LNCaP clone FGC (cell line): ENCODE measurements around the gene SLC22A25.
A peak's percentile ranks its signal among the peaks of the same experiment; 100 is the strongest.
"Not testable (repeated sequence)": the region's sequence is repeated elsewhere in the genome, so short reads cannot be mapped to it uniquely, and the experiment has no call there.

Experiments
- DNase-seq: peaks from one replicate; pipeline ENCODE4 v3.0.0-alpha.2; 2011; ENCODE audit warnings: low read depth
- H3K4me3 ChIP-seq: 2 replicates; pipeline ENCODE4 v1.5.1; 2011; ENCODE audit warnings: mild to moderate bottlenecking, low read depth, low read length, control low read depth
- TF ChIP-seq, protein P1 (sequence below): IDR thresholded peaks from 2 replicates; pipeline ENCODE4 v1.5.1; 2012; ENCODE audit warnings: mild to moderate bottlenecking; ENCODE audit not compliant: control insufficient read depth, insufficient read depth; ENCODE audit errors: extremely low read depth

Gene SLC22A25

DNA sequence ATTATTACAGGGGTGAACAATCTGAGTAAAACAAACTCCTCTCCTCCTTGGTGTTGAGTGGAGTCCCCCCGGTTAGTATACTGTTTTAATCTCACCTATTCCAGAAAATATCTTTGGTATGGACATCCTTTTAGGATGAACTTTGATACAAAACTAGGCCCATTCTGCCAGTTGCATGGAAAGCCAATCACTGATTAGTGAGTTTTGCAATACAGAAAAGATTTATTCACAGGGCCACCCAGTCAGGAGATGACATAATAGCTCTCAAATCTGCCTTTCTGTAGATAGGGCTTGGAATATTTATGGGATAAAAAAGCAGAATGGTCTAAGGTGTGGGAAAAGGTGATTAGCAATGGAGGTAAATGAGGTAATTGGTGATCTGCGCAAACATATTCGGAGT, 30.3 kb upstream of the SLC22A25 start:
- no peak for DNase-seq
- TF ChIP-seq, protein P1, sequence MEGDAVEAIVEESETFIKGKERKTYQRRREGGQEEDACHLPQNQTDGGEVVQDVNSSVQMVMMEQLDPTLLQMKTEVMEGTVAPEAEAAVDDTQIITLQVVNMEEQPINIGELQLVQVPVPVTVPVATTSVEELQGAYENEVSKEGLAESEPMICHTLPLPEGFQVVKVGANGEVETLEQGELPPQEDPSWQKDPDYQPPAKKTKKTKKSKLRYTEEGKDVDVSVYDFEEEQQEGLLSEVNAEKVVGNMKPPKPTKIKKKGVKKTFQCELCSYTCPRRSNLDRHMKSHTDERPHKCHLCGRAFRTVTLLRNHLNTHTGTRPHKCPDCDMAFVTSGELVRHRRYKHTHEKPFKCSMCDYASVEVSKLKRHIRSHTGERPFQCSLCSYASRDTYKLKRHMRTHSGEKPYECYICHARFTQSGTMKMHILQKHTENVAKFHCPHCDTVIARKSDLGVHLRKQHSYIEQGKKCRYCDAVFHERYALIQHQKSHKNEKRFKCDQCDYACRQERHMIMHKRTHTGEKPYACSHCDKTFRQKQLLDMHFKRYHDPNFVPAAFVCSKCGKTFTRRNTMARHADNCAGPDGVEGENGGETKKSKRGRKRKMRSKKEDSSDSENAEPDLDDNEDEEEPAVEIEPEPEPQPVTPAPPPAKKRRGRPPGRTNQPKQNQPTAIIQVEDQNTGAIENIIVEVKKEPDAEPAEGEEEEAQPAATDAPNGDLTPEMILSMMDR: no peak
- no peak overlapping the region for H3K4me3 ChIP-seq

DNA sequence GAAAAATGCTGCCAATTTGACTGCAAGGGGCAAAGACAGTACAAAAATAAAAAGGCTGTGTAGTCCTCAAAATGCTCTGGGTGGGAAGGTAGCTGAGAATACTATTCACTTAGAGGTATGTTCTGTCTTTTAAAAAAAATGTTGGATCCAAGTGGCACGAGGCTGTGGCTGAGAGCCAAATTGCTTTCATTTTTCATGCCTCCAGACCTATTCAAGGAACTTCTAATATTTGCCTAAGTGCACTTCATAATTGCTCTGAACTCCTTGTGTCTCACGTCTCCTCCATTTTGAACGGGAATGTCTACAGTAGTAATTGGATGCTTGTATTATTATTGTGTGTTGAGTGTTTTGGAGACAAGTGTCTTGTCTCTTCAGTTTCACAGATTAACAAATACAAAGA, 19.1 kb upstream of the SLC22A25 start:
- TF ChIP-seq, protein P1: no peak
- DNase-seq: no peak
- no peak overlapping the region for H3K4me3 ChIP-seq

DNA sequence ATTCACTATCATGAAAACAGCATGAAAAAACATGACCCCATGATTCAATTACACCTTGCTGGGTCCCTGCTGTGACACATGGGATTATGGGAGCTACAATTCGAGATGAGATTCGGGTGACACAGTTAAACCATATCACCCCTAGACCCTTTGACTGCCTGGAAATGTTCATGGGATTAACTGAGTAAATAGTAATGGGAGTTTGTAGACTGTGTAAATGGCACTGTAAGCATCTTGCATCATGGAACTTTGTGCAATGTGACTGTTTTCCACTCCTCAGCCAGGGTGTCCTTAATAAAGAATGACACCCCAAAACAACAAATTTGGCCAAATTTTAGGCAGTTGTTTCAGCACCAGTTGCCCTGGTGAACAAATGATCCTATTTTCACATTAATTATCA, 7.9 kb upstream of the SLC22A25 start:
- TF ChIP-seq, protein P1: no peak
- no peak overlapping the region for H3K4me3 ChIP-seq

DNA sequence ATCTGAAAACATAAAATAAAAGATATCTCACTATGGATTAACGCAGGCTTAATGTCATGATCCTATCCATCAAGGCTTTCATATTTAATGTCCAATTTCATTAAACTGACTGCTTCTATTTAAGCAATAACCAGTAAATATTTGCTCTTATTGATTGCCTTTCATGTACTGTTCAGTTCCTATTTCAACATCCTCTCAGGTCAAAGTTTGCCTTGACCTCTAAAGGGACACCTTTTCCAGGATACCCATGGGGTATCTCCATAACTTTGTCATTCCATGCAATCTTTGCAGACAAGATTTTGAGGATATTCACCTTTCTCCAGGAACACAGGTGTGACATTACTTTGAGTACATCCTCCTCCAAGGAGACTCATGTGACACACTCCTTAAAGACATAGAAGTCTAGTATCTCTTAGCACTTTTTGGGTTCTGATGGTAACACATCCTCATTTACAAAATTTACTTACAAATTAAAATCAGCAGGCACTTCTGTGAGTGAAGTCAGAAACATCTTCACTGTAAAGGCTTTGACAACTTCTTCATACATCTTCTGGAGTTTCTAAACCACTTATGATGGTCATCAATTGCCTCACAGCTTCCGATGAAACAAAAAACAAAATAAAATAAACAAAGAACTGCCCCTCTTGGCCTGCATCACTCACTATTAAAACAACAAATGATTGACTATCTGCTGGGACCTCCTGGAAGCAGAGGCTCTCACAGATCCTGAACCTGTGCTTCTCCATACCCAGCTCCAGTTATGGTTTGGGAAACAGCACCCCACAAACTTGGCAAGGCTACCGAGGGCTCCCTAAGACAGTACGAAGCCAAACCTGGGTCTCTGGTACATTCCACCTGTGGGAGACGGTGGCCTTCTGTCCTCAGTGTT, 7.0 kb upstream of the SLC22A25 start:
- no peak for DNase-seq
- no peak overlapping the region for H3K4me3 ChIP-seq
- TF ChIP-seq, protein P1: no peak

More for the DNA sequence above, 7.9 kb upstream of the SLC22A25 start:
- no peak for DNase-seq

DNA sequence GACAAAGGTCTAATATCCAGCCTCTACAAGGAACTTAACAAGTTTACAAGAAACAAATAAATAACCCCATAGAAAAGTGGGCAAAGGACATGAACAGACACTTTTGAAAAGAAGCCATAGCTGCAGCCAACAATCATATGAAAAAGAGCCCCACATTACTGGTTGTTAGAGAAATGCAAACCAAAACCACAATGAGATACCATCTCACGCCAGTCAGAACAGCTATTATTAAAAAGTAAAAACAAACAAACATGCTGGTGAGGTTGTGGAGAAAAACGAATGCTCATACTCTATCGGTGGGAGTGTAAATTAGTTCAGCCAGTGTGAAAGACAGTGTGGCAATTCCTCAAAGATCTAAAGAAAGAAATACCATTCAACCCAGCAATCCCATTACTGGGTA, 5.6 kb upstream of the SLC22A25 start:
- no peak overlapping the region for H3K4me3 ChIP-seq
- DNase-seq: no peak
- TF ChIP-seq, protein P1: no peak

DNA sequence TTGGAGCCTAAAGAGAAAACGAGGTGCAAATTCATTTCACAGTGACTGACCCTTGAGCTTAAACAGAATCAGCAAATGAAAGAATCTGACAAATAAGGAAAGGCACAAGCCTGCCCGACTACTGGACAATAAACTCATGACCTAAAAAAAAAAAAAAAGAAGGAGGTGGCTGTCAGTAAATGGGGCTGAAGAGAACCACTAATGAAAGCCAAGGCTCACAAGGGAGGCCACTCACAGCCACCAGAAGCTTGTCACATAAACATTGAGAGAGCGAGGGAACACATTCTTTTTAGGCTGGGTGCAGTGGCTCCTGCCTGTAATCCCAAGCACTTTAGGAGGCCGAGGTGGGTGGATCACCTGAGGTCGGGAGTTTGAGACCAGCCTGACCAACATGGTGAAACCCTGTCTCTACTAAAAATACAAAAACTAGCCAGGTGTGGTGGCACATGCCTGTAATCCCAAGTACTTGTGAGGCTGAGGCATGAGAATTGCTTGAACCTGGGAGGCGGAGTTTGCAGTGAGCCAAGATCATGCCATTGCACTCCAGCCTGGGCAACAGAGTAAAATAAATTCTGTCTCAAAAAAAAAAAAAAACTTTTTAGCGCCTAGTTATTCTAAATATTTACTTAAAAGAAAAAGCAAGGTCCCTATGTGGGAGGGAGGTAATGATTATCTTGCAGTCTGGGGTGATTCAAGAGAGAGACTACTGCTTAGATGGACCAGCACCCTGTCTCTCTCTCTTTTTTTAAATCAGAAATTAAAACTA, 4.0 kb upstream of the SLC22A25 start:
- not testable (repeated sequence) for DNase-seq

DNA sequence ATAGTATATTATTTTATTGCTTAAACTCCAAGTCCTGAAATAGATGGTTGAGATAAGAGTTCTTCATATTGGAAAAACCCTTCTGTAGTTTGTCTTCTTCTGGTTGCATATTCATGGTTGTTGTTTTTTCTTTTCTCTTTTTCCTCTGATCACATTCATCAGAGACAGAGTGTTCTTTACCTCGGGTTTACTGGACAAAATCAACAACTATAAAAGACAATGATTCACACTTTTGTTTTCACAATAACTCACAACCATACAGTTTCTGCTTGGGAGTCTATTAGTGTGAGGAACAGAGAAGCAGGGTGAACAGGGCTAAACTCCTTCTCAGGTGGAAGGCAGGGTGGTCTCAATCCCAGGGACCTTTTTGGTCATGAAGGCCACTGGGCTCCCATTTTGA, 2.6 kb upstream of the SLC22A25 start:
- peak; percentile 55 for DNase-seq
- TF ChIP-seq, protein P1: no peak
- H3K4me3 ChIP-seq: no peak overlapping the region

More for the DNA sequence above, 4.0 kb upstream of the SLC22A25 start:
- H3K4me3 ChIP-seq: not testable (repeated sequence)
